Measurements from ENCODE around the gene SOCS6.
"Not testable (repeated sequence)": the region's sequence is repeated elsewhere in the genome, so short reads cannot be mapped to it uniquely, and the experiment has no call there.

SOCS6 gene

GRCh38 chr18:70288851-70289328, at the start of gene SOCS6:
TSS of gene SOCS6 (plus strand) at chr18:70289045. CDS start at chr18:70324669, 35,624 bp downstream.
- DNase-seq (ENCODE audit: low read depth), result peak; percentile 46

GRCh38 chr18:70243131-70243929, 45.5 kb upstream of the SOCS6 start:
- no peak for DNase-seq (ENCODE audit: low read depth)

GRCh38 chr18:70246061-70246466, 42.8 kb upstream of the SOCS6 start:
- DNase-seq (ENCODE audit: low read depth), result no peak

GRCh38 chr18:70249118-70249517, 39.7 kb upstream of the SOCS6 start:
- no peak for DNase-seq (ENCODE audit: low read depth)

GRCh38 chr18:70249861-70250260, 39.0 kb upstream of the SOCS6 start:
- not testable (repeated sequence) for DNase-seq (ENCODE audit: low read depth)

- no peak for DNase-seq (ENCODE audit: low read depth)
Observed at GRCh38 chr18:70250781-70251180, 38.1 kb upstream of the SOCS6 start.

- DNase-seq (ENCODE audit: low read depth), result no peak
Observed at GRCh38 chr18:70256184-70256583, 32.7 kb upstream of the SOCS6 start.

- DNase-seq (ENCODE audit: low read depth), result no peak
Observed at GRCh38 chr18:70256994-70257393, 31.9 kb upstream of the SOCS6 start.

- no peak for DNase-seq (ENCODE audit: low read depth)
Observed at GRCh38 chr18:70258243-70258642, 30.6 kb upstream of the SOCS6 start.

GRCh38 chr18:70260683-70261082, 28.2 kb upstream of the SOCS6 start:
- no peak for DNase-seq (ENCODE audit: low read depth)

- DNase-seq (ENCODE audit: low read depth), result no peak
Observed at GRCh38 chr18:70261141-70261788, 27.6 kb upstream of the SOCS6 start.

GRCh38 chr18:70263336-70263735, 25.5 kb upstream of the SOCS6 start:
- DNase-seq (ENCODE audit: low read depth), result no peak

GRCh38 chr18:70271742-70272141, 17.1 kb upstream of the SOCS6 start:
- no peak for DNase-seq (ENCODE audit: low read depth)

- no peak for DNase-seq (ENCODE audit: low read depth)
Observed at GRCh38 chr18:70273021-70273420, 15.8 kb upstream of the SOCS6 start.

GRCh38 chr18:70276416-70277191, 12.2 kb upstream of the SOCS6 start:
- DNase-seq (ENCODE audit: low read depth), result no peak

- DNase-seq (ENCODE audit: low read depth), result no peak
Observed at GRCh38 chr18:70279470-70279869, 9.4 kb upstream of the SOCS6 start.

GRCh38 chr18:70280007-70280925, 8.6 kb upstream of the SOCS6 start:
- no peak for DNase-seq (ENCODE audit: low read depth)

GRCh38 chr18:70284976-70285620, 3.7 kb upstream of the SOCS6 start:
- no peak for DNase-seq (ENCODE audit: low read depth)

- no peak for DNase-seq (ENCODE audit: low read depth)
Observed at GRCh38 chr18:70287731-70288130, 1.1 kb upstream of the SOCS6 start.

- DNase-seq (ENCODE audit: low read depth), result peak; percentile 4
Observed at GRCh38 chr18:70288171-70288850, 534 bp upstream of the SOCS6 start.

Data from activated T-cell treated with anti-CD3 and anti-CD28 coated beads for 48 hours (primary cell).